GM18498 (cell line): ENCODE results near the gene NME4.
"Not testable (repeated sequence)": the region's sequence is repeated elsewhere in the genome, so short reads cannot be mapped to it uniquely, and the experiment has no call there.

Experiments
- ATAC-seq: cut with Tn5 transposase; IDR thresholded peaks from one replicate; pipeline ENCODE4 v1.9.1; 2021; ENCODE audit warnings: mild to moderate bottlenecking, moderate library complexity; ENCODE audit not compliant: unreplicated experiment

Gene NME4

DNA sequence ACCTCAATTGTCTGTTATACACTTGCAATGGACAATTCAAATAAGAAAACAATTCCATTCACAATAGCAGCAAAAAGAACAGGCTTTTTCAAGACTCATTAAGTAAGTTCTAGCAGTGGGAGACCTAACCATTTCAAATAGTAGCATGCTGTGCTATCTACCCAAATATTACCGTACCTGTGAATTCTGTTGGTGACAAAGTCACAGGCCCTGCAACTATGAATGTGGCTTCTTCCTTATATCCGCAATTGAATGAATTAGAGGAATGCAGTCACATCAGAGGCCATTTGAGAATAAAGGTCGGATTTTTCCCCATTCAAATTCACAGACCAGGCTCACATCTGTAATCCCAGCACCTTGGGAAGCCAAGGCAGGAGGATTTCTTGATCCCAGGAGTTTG lies 800 bp upstream of the NME4 start:
- no peak for ATAC-seq

- no peak for ATAC-seq
These were observed 394 bp upstream of the NME4 start for GRCh38 chr16:396605-397004.

GRCh38 chr16:397736-398332 lies 835 bp downstream of the NME4 start:
- ATAC-seq, result no peak

DNA sequence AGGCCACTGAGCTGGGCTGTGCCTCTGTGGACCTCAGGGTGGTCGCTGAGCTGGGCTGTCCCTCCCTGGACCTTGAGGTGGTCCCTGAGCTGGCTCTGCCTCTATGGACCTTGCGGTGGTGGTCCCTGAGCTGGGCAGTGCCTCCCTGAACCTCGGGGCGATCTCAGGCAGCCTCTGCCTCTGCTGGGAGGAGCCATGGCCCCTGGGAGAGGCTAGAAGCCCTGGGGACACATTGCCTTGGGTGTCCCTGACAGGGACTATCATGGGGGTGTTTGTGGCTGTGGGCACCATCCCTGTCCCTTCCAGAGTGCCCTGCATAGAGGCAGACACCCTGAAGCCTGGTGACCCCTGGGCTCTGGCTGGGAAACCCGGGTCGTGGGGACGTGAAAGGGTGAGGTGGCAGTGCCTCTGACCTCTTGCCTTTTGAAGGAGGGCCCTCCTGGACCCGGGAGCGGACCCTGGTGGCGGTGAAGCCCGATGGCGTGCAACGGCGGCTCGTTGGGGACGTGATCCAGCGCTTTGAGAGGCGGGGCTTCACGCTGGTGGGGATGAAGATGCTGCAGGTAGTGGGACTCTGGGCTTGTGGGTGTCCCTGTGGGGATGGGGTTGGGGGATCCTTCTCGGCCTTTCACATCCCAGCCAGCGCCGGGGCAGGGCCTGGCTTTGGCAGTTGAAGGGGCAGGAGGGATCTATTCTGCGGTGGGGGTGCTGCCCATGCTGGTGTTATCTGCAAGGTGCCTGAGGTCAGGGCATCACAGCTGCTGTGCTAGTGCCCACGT lies 1.8 kb downstream of the NME4 start:
- ATAC-seq, result no peak

GRCh38 chr16:399340-400019 lies 2.5 kb downstream of the NME4 start:
- no peak for ATAC-seq

DNA sequence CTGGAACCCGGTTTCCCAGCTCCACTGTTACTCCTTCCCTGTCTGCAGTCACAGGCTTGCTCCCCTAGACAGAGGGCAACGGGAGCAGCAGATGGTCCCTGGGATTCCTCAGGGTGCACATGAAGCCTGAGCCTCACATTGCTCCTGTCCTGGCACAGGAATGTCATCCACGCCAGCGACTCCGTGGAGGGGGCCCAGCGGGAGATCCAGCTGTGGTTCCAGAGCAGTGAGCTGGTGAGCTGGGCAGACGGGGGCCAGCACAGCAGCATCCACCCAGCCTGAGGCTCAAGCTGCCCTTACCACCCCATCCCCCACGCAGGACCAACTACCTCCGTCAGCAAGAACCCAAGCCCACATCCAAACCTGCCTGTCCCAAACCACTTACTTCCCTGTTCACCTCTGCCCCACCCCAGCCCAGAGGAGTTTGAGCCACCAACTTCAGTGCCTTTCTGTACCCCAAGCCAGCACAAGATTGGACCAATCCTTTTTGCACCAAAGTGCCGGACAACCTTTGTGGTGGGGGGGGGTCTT lies 3.1 kb downstream of the NME4 start:
- ATAC-seq, result no peak

DNA sequence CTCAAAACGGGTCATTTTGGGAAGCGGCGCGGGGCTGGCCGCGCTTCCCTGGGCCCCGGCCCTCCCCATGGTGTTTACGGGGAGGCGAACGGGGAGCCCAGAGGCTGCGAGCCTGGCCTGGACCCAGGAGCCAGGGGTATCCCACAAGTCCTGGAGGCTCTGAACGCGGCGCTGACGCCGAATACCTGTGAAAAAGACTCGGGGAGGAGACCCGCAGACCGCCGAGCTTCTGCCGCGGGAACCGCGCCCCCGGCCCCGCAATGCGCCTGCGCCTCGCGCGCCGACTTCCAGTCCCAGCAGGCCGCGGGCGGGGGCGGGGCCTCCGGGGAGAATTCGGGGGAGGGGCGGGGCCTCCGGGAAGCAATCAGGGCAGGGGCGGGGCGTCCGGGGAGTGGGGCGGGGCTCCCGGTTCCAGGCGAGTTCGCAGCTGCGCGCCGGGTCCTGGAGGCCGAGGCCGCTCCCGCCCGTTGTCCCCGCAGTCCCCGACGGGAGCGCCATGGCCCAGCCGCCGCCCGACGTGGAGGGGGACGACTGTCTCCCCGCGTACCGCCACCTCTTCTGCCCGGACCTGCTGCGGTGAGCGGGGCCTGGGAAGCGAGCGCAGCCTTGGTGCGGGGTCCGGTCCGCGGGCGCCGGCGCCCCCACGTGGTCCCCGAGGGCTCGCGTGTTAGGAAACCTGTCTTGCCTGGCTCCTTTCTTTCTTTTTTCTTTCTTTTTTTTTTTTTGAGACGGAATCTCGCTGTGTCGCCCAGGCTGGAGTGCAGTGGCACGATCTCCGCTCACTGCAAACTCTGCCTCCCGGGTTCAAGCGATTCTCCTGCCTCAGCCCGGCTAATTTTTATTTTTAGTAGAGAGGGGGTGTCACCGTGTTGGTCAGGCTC lies 4.7 kb downstream of the NME4 start, which contains the start of gene DECR2:
DECR2 (plus strand) TSS at position 418 of the 881 bp plus-strand sequence; CDS start at position 497, 79 bp downstream.
- ATAC-seq, result peak; percentile 55

- ATAC-seq, result no peak
These were observed 8.0 kb downstream of the NME4 start for GRCh38 chr16:404971-405486.

DNA sequence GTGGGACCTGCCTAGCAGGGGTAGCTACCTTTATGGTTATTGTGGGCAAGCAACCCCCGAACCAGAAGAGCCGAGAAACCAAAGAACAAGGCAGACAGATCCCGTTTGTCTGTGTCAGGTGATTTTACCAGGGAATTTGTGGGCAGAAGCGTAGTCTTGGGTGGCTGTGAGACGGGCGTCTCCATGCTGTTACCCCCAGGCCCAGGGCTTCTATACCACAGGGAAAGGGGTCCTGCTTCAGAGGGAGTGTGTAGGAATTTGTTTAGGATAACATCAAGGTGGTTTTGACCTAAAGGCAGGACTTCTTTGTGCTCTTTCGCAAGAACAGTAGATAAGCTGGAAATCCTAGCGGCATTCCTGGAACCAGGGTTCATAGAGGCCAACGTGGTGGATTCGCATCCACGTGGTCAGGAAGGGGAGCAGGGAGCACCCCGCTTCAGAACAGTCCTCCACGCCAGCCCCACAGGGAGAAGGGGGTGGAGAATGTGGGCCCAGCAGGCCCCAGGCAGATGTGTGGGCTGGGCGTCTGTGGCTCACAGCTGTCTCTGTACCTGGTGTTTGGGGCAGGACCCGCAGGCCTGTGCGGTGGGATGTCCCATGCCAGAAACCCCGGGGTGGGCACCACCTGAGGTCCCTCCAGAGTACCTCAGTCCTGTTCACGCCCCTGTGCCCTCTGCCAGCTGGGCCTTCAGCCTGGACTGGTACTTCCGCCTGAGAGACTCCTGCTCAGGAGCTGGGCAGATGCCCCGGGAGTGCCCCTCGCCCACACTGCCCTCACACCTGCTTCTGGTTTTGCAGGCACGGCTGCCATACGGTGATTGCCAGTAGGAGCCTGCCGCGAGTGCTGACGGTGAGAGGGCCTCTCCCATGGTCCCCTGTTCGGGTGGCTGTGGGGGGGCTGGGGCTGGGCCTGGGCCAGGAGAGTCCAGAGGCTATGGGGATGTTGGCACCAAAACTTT lies 8.8 kb downstream of the NME4 start:
- no peak for ATAC-seq

GRCh38 chr16:407253-407652 lies 10.3 kb downstream of the NME4 start:
- no peak for ATAC-seq

DNA sequence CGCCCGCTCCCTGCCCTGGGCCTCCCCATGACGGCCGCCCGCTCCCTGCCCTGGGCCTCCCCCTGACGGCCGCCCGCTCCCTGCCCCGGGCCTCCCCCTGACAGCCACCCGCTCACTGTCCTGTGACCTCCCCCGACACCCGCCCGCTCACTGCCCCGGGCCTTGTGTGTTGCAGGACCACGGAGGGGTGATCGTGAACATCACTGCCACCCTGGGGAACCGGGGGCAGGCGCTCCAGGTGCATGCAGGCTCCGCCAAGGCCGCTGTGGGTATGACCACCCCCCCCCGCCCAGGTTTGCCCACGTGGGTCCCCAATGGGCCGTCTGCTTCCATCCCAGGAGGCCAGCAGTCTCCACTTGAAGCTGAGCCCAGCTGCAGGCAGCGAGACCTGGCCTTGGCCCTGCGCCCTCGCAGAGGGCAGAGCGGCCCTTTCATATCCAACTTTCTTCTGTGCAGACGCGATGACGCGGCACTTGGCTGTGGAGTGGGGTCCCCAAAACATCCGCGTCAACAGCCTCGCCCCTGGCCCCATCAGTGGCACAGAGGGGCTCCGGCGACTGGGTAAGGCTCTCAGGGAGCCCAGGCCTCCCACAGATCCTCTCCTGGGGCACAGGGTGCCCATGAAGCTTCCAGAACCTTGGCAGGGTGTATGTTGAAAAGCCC lies 13.6 kb downstream of the NME4 start:
- ATAC-seq, result no peak

- no peak for ATAC-seq
These were observed 14.7 kb downstream of the NME4 start for GRCh38 chr16:411576-412265.

DNA sequence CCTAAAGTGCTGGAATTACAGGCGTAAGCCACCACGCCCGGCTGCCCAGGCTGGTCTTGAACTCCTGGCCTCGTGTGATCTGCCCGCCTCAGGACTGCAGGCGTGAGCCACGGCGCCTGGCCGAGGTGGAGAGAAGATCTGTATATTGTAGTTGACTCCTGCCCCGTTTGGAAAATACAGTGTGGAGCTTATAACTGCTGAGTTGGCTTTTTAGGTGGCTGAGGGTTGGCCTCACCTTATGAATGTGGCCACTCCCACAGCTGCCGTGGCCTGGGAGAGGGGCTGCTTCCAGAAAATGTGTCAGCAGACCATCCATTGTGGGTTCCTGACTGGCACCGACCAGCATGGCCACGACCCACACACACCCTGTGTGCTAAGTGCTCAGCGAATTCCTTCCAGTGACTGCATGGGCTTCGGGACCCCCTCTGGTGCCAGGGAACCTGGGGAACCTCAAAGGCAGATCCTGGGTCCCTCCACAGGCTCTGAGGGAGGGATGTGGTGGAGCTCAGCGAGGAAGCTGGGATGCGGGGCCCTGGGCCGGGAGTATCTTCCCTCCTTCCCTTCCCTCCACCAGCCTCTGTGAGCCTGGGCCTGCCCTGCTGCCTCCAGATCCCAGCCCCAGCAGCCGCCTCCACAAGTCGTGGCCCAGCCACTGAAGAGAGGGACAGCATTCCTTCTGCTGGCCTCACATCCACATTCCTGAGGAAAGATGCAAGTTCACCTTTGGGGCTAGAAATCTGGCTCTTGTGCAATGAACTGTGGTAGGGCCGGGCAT lies 17.6 kb downstream of the NME4 start:
- no peak for ATAC-seq

- not testable (repeated sequence) for ATAC-seq
These were observed 18.1 kb downstream of the NME4 start for GRCh38 chr16:415170-415498.

GRCh38 chr16:422179-422578 lies 25.2 kb downstream of the NME4 start:
- not testable (repeated sequence) for ATAC-seq

DNA sequence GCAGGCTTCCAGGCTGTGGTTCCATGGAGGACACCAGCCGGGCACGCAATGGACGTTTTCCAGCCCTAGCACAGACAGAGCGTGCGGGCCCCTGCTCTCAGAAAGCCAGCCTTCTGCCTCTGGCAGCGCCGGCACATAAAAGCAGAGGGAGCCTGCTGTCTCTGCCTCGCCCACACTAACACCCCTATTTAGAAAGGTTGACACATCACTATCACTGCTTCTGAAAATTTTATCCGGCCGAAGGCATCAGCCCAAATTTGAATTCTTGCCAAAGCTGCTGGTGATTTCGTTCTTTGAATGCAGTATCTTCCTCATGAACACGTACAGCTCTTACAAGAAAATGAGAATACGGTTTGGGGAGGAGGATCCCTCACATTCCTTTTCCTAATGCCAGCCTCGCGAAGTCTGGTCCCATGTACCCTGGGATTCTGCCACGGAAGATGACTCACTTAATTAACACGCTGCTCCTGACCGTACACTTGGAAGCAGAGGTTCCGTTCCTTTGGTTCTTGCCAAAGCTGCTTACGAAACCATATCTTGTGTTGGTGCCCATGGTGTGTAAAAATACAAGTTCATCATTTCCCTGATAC lies 27.1 kb downstream of the NME4 start:
- ATAC-seq, result no peak

DNA sequence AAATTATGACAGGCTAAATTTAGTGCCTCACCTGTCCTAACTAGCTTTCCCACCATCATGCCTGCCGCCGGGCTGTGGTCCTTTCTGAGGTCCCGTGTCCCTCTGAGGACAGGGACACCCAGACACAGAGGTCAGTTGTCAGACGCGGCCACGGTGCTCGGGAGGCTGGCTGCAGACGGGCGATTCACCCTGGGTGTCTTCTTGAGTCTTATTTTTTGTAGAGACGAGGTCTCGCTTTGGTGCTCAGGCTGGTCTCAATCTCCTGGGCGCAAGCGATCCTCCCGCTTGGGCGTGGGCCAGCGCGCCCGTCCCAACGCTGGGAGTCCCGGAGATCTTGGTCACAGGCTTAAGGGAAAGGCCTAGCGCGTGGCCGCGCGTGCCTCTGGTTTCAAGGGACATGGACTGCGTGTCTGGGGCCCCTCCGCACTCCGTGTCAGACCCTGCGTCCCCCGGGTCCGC lies 27.7 kb downstream of the NME4 start:
- no peak for ATAC-seq
